ENCODE measurements around the gene CAPZB. TPM values are rescaled to one million over a fixed set of nuclear protein-coding genes. Genes with fewer than 3 reads are reported as not detected.

Gene CAPZB
- total RNA-seq, 3 donors from 2014 or later (not counting 1 experiment from before 2014, with no cell fraction given) = 369 to 393 (median 375) TPM

- WGBS (ENCODE audit: insufficient coverage) = 6% methylated on average over 17 of the region's 17 CpGs
- H3K36me3 ChIP-seq (ENCODE audit: control insufficient read depth, insufficient read depth, low read length) = no peaks in the 10 kb centered on the region
- no peaks in the 10 kb centered on the region for H3K9me3 ChIP-seq (ENCODE audit: control insufficient read depth, insufficient read depth, low read length)
- Mint-ChIP-seq H3K27ac (peak overlapping the region; percentile 94 to 96), H3K27me3 (ENCODE audit: low read depth in 2 of 2) (no peaks in the 10 kb centered on the region), H3K36me3 (no peaks in the 10 kb centered on the region), H3K9me3 (no peaks in the 10 kb centered on the region), H3K4me1 (peaks cover 64 to 83% of the 10 kb centered on the region in 2 donors), H3K4me3 (peak overlapping the region; percentile 90)
- H3K4me3 ChIP-seq (ENCODE audit: low read length) = peak overlapping the region; percentile 12
- ATAC-seq (peak; percentile 74 to 85 (median 81)), DNase-seq (peak; percentile 45 to 87)
- peaks cover 56% of the 10 kb centered on the region for H3K4me1 ChIP-seq (ENCODE audit: control insufficient read depth, insufficient read depth, low read length)
- peak overlapping the region; percentile 56 for H3K27ac ChIP-seq (ENCODE audit: low read length)
- intact Hi-C loops (cut with micrococcal nuclease) = loop anchor here (1.0 to 5.0 kb wide), 5 partner anchors 71 to 262 kb away; a partner anchor contains a TSS
- H3K27me3 ChIP-seq (ENCODE audit: control insufficient read depth, insufficient read depth, low read length) = no peaks in the 10 kb centered on the region
- TF ChIP-seq CTCF (IDR thresholded peaks at IDR 0.05) = peak; percentile 82
These were observed 94.3 kb downstream of the CAPZB start for GRCh38 chr1:19390901-19391595.

- 62% methylated on average over 19 of the region's 19 CpGs for WGBS (ENCODE audit: insufficient coverage)
- no peak for DNase-seq
- H3K9me3 Mint-ChIP-seq = no peaks in the 10 kb centered on the region
- H3K4me3 ChIP-seq (ENCODE audit: low read length) = peak overlapping the region; percentile 12
- TF ChIP-seq CTCF (IDR thresholded peaks at IDR 0.05) = no peak
- peaks cover 71 to 82% of the 10 kb centered on the region in 2 donors for H3K4me1 Mint-ChIP-seq
- H3K36me3 ChIP-seq (ENCODE audit: control insufficient read depth, insufficient read depth, low read length) = peaks cover 4% of the 10 kb centered on the region
- H3K9me3 ChIP-seq (ENCODE audit: control insufficient read depth, insufficient read depth, low read length) = no peaks in the 10 kb centered on the region
- intact Hi-C loops (cut with micrococcal nuclease) = loop anchor here (5.0 kb wide), 3 partner anchors 72 to 207 kb away; a partner anchor contains a TSS
- H3K27ac Mint-ChIP-seq = peak overlapping the region; percentile 94 to 96
- no peaks in the 10 kb centered on the region for H3K36me3 Mint-ChIP-seq
- H3K27ac ChIP-seq (ENCODE audit: low read length) = peak overlapping the region; percentile 56
- peak overlapping the region; percentile 90 for H3K4me3 Mint-ChIP-seq
- H3K27me3 Mint-ChIP-seq (ENCODE audit: low read depth in 2 of 2) = no peaks in the 10 kb centered on the region
- H3K27me3 ChIP-seq (ENCODE audit: control insufficient read depth, insufficient read depth, low read length) = no peaks in the 10 kb centered on the region
- ATAC-seq = peak in 2 of 3 donors; percentile 14 to 18
- peaks cover 56% of the 10 kb centered on the region for H3K4me1 ChIP-seq (ENCODE audit: control insufficient read depth, insufficient read depth, low read length)
These were observed 95.0 kb downstream of the CAPZB start for GRCh38 chr1:19390166-19390850.

GRCh38 chr1:19388980-19389379 is 96.4 kb downstream of the CAPZB start:
- ATAC-seq = no peak
- no peaks in the 10 kb centered on the region for H3K9me3 Mint-ChIP-seq
- Histone ChIP-seq H3K4me3 (ENCODE audit: low read length) (no peak overlapping the region), H3K27ac (ENCODE audit: low read length) (no peak overlapping the region), H3K27me3 (ENCODE audit: control insufficient read depth, insufficient read depth, low read length) (no peaks in the 10 kb centered on the region), H3K4me1 (ENCODE audit: control insufficient read depth, insufficient read depth, low read length) (peaks cover 52% of the 10 kb centered on the region), H3K36me3 (ENCODE audit: control insufficient read depth, insufficient read depth, low read length) (peaks cover 15% of the 10 kb centered on the region), H3K9me3 (ENCODE audit: control insufficient read depth, insufficient read depth, low read length) (no peaks in the 10 kb centered on the region)
- H3K4me3 Mint-ChIP-seq = no peak overlapping the region
- no peak for TF ChIP-seq CTCF (IDR thresholded peaks at IDR 0.05)
- H3K27ac Mint-ChIP-seq = peak overlapping the region; percentile 94 to 96
- no peaks in the 10 kb centered on the region for H3K27me3 Mint-ChIP-seq (ENCODE audit: low read depth in 2 of 2)
- H3K36me3 Mint-ChIP-seq = no peaks in the 10 kb centered on the region
- 96% methylated on average over 9 of the region's 9 CpGs for WGBS (ENCODE audit: insufficient coverage)
- intact Hi-C loops (cut with micrococcal nuclease) = no loop called here
- DNase-seq = no peak
- H3K4me1 Mint-ChIP-seq = peaks cover 82 to 89% of the 10 kb centered on the region in 2 donors
